ENCODE data around the gene MSL2.
A peak's percentile ranks its signal among the peaks of the same experiment; 100 is the strongest.
"Not testable (repeated sequence)": the region's sequence is repeated elsewhere in the genome, so short reads cannot be mapped to it uniquely, and the experiment has no call there.

MSL2 gene

GRCh38 chr3:136196401-136197158 lies 445 bp upstream of the MSL2 start:
- peak overlapping the region; percentile 82 for H3K4me3 Mint-ChIP-seq
- H3K4me1 Mint-ChIP-seq: peaks cover 35% of the 10 kb centered on the region
- ATAC-seq (peak; percentile 82), DNase-seq (ENCODE audit: low spot score in 2 of 2) (peak; percentile 96 to 100)
- no peaks in the 10 kb centered on the region for H3K9me3 Mint-ChIP-seq
- peak overlapping the region; percentile 98 for H3K27ac Mint-ChIP-seq
- peaks cover 56% of the 10 kb centered on the region for H3K36me3 Mint-ChIP-seq

- H3K9me3 Mint-ChIP-seq: no peaks in the 10 kb centered on the region
- H3K4me1 Mint-ChIP-seq: peaks cover 47% of the 10 kb centered on the region
- peak overlapping the region; percentile 98 for H3K27ac Mint-ChIP-seq
- H3K4me3 Mint-ChIP-seq: peak overlapping the region; percentile 82
- peak; percentile 53 for ATAC-seq
- peak in 1 of 2 donors; percentile 92 for DNase-seq (ENCODE audit: low spot score in 2 of 2)
- H3K36me3 Mint-ChIP-seq: peaks cover 67% of the 10 kb centered on the region
Observed at GRCh38 chr3:136195258-136196063, 674 bp downstream of the MSL2 start.

- ATAC-seq (peak; percentile 35), DNase-seq (ENCODE audit: low spot score in 2 of 2) (peak; percentile 62 to 88)
- peaks cover 73% of the 10 kb centered on the region for H3K36me3 Mint-ChIP-seq
- H3K4me1 Mint-ChIP-seq: peaks cover 54% of the 10 kb centered on the region
- H3K27ac Mint-ChIP-seq: peak overlapping the region; percentile 98
- H3K9me3 Mint-ChIP-seq: no peaks in the 10 kb centered on the region
- peak overlapping the region; percentile 82 for H3K4me3 Mint-ChIP-seq
Observed at GRCh38 chr3:136194409-136195257, 1.5 kb downstream of the MSL2 start.

GRCh38 chr3:136193278-136194054 lies 2.7 kb downstream of the MSL2 start:
- peaks cover 73% of the 10 kb centered on the region for H3K36me3 Mint-ChIP-seq
- H3K4me1 Mint-ChIP-seq: peaks cover 66% of the 10 kb centered on the region
- DNase-seq (ENCODE audit: low spot score in 2 of 2) (no peak), ATAC-seq (no peak)
- H3K9me3 Mint-ChIP-seq: no peaks in the 10 kb centered on the region
- H3K27ac Mint-ChIP-seq: peak overlapping the region; percentile 98
- peak overlapping the region; percentile 82 for H3K4me3 Mint-ChIP-seq

- ATAC-seq: no peak
- Mint-ChIP-seq H3K4me3 (peak overlapping the region; percentile 82), H3K4me1 (peaks cover 67% of the 10 kb centered on the region), H3K9me3 (no peaks in the 10 kb centered on the region), H3K36me3 (peaks cover 73% of the 10 kb centered on the region), H3K27ac (peak overlapping the region; percentile 98)
- DNase-seq (ENCODE audit: low spot score in 2 of 2): no peak
Observed at GRCh38 chr3:136192831-136193230, 3.3 kb downstream of the MSL2 start.

GRCh38 chr3:136192195-136192594 lies 3.9 kb downstream of the MSL2 start:
- peak overlapping the region; percentile 82 for H3K4me3 Mint-ChIP-seq
- H3K4me1 Mint-ChIP-seq: peaks cover 64% of the 10 kb centered on the region
- peaks cover 70% of the 10 kb centered on the region for H3K36me3 Mint-ChIP-seq
- H3K27ac Mint-ChIP-seq: peak overlapping the region; percentile 98
- ATAC-seq; DNase-seq (ENCODE audit: low spot score in 2 of 2); H3K9me3 Mint-ChIP-seq: not testable (repeated sequence)

- DNase-seq (ENCODE audit: low spot score in 2 of 2): no peak
- Mint-ChIP-seq H3K36me3 (peaks cover 50% of the 10 kb centered on the region), H3K27ac (peak overlapping the region; percentile 98), H3K9me3 (no peaks in the 10 kb centered on the region), H3K4me3 (peak overlapping the region; percentile 82), H3K4me1 (peaks cover 66% of the 10 kb centered on the region)
- ATAC-seq: no peak
Observed at GRCh38 chr3:136189859-136190617, 6.1 kb downstream of the MSL2 start.

GRCh38 chr3:136189043-136189442 lies 7.1 kb downstream of the MSL2 start:
- no peak overlapping the region for H3K27ac Mint-ChIP-seq
- H3K4me3 Mint-ChIP-seq: peak overlapping the region; percentile 82

GRCh38 chr3:136187868-136188267 lies 8.3 kb downstream of the MSL2 start:
- Mint-ChIP-seq H3K4me3 (no peak overlapping the region), H3K4me1 (peaks cover 82% of the 10 kb centered on the region), H3K9me3 (no peaks in the 10 kb centered on the region), H3K36me3 (peaks cover 29% of the 10 kb centered on the region), H3K27ac (no peak overlapping the region)
- ATAC-seq (no peak), DNase-seq (ENCODE audit: low spot score in 2 of 2) (no peak)

More at GRCh38 chr3:136189043-136189442, 7.1 kb downstream of the MSL2 start:
- peaks cover 71% of the 10 kb centered on the region for H3K4me1 Mint-ChIP-seq
- ATAC-seq (no peak), DNase-seq (ENCODE audit: low spot score in 2 of 2) (no peak)
- peaks cover 40% of the 10 kb centered on the region for H3K36me3 Mint-ChIP-seq
- no peaks in the 10 kb centered on the region for H3K9me3 Mint-ChIP-seq

- Mint-ChIP-seq H3K27ac (no peak overlapping the region), H3K9me3 (no peaks in the 10 kb centered on the region), H3K4me3 (peak overlapping the region; percentile 19), H3K4me1 (peaks cover 80% of the 10 kb centered on the region), H3K36me3 (peaks cover 19% of the 10 kb centered on the region)
- DNase-seq (ENCODE audit: low spot score in 2 of 2) (no peak), ATAC-seq (no peak)
Observed at GRCh38 chr3:136186846-136187245, 9.3 kb downstream of the MSL2 start.

- H3K9me3 Mint-ChIP-seq: no peaks in the 10 kb centered on the region
- peak overlapping the region; percentile 18 for H3K4me3 Mint-ChIP-seq
- DNase-seq (ENCODE audit: low spot score in 2 of 2): no peak
- peak; percentile 58 for ATAC-seq
- peaks cover 75% of the 10 kb centered on the region for H3K4me1 Mint-ChIP-seq
- no peak overlapping the region for H3K27ac Mint-ChIP-seq
- H3K36me3 Mint-ChIP-seq: peaks cover 15% of the 10 kb centered on the region
Observed at GRCh38 chr3:136186344-136186743, 9.8 kb downstream of the MSL2 start.

GRCh38 chr3:136184703-136185102 lies 11.4 kb downstream of the MSL2 start:
- Mint-ChIP-seq H3K9me3 (no peaks in the 10 kb centered on the region), H3K36me3 (peaks cover 9% of the 10 kb centered on the region), H3K27ac (no peak overlapping the region), H3K4me3 (no peak overlapping the region), H3K4me1 (peaks cover 66% of the 10 kb centered on the region)
- ATAC-seq: no peak
- no peak for DNase-seq (ENCODE audit: low spot score in 2 of 2)

- H3K27ac Mint-ChIP-seq: no peak overlapping the region
- ATAC-seq (no peak), DNase-seq (ENCODE audit: low spot score in 2 of 2) (no peak)
- peaks cover 59% of the 10 kb centered on the region for H3K4me1 Mint-ChIP-seq
- peaks cover 9% of the 10 kb centered on the region for H3K36me3 Mint-ChIP-seq
- no peak overlapping the region for H3K4me3 Mint-ChIP-seq
- no peaks in the 10 kb centered on the region for H3K9me3 Mint-ChIP-seq
Observed at GRCh38 chr3:136181741-136182140, 14.4 kb downstream of the MSL2 start.

- DNase-seq (ENCODE audit: low spot score in 2 of 2): no peak
- no peak overlapping the region for H3K27ac Mint-ChIP-seq
- ATAC-seq: peak; percentile 89
- peaks cover 9% of the 10 kb centered on the region for H3K36me3 Mint-ChIP-seq
- no peaks in the 10 kb centered on the region for H3K9me3 Mint-ChIP-seq
- no peak overlapping the region for H3K4me3 Mint-ChIP-seq
- peaks cover 38% of the 10 kb centered on the region for H3K4me1 Mint-ChIP-seq
Observed at GRCh38 chr3:136177876-136178275, 18.3 kb downstream of the MSL2 start.

Data from stimulated activated effector memory CD8-positive, alpha-beta T cell treated with anti-CD3 and anti-CD28 coated beads, Interleukin-12 subunit alpha, Interleukin-12 subunit beta, amount 100 ng/mL, for 72 hours (primary cell).